Ovary (tissue), 3 donors: ENCODE measurements around the gene HDAC9.

ENCODE experiments used
- EP300 ChIP-seq: sonication (generic); formaldehyde crosslinking; IDR thresholded peaks from one replicate; pipeline ENCODE4 v1.6.1; 2017; ENCODE audit warnings: antibody characterized with exemption
- POLR2A ChIP-seq: fragments of 450-650 bp; IDR thresholded peaks from one replicate; pipeline ENCODE4 v1.6.1; 2017; ENCODE audit warnings: antibody characterized with exemption, mild to moderate bottlenecking, moderate library complexity
- TF ChIP-seq, protein P1 (sequence below), 3 donors: fragments of 450-650 bp in 2 of 3; fragments of 200-600 bp in 1 of 3; IDR thresholded peaks; one replicate each; pipeline versions ENCODE4 v1.5.1 to v1.8.0; 2016 to 2022; ENCODE audit warnings: antibody characterized with exemption in 3 of 3, mild to moderate bottlenecking in 1 of 3
- donor health status: DM: no; HTN: no; CAD: no.

- no peak for TF ChIP-seq EP300
- TF ChIP-seq, protein P1, sequence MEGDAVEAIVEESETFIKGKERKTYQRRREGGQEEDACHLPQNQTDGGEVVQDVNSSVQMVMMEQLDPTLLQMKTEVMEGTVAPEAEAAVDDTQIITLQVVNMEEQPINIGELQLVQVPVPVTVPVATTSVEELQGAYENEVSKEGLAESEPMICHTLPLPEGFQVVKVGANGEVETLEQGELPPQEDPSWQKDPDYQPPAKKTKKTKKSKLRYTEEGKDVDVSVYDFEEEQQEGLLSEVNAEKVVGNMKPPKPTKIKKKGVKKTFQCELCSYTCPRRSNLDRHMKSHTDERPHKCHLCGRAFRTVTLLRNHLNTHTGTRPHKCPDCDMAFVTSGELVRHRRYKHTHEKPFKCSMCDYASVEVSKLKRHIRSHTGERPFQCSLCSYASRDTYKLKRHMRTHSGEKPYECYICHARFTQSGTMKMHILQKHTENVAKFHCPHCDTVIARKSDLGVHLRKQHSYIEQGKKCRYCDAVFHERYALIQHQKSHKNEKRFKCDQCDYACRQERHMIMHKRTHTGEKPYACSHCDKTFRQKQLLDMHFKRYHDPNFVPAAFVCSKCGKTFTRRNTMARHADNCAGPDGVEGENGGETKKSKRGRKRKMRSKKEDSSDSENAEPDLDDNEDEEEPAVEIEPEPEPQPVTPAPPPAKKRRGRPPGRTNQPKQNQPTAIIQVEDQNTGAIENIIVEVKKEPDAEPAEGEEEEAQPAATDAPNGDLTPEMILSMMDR (IDR thresholded peaks at IDR 0.05) = no peak
- no peak for TF ChIP-seq POLR2A
Observed at GRCh38 chr7:18577096-18577771, 81.7 kb downstream of the HDAC9 start.
